ENCODE data around the gene MEN1. TPM values are rescaled to one million over a fixed set of nuclear protein-coding genes. Genes with fewer than 3 reads are reported as not detected.

Gene MEN1
- total and polyA plus RNA-seq, 9 of the 15 experiments (the other 6 are each of a cell fraction or from before 2014, with no cell fraction given) = 3.4 to 57.2 (median 19.3) TPM

- TF ChIP-seq, protein P1, sequence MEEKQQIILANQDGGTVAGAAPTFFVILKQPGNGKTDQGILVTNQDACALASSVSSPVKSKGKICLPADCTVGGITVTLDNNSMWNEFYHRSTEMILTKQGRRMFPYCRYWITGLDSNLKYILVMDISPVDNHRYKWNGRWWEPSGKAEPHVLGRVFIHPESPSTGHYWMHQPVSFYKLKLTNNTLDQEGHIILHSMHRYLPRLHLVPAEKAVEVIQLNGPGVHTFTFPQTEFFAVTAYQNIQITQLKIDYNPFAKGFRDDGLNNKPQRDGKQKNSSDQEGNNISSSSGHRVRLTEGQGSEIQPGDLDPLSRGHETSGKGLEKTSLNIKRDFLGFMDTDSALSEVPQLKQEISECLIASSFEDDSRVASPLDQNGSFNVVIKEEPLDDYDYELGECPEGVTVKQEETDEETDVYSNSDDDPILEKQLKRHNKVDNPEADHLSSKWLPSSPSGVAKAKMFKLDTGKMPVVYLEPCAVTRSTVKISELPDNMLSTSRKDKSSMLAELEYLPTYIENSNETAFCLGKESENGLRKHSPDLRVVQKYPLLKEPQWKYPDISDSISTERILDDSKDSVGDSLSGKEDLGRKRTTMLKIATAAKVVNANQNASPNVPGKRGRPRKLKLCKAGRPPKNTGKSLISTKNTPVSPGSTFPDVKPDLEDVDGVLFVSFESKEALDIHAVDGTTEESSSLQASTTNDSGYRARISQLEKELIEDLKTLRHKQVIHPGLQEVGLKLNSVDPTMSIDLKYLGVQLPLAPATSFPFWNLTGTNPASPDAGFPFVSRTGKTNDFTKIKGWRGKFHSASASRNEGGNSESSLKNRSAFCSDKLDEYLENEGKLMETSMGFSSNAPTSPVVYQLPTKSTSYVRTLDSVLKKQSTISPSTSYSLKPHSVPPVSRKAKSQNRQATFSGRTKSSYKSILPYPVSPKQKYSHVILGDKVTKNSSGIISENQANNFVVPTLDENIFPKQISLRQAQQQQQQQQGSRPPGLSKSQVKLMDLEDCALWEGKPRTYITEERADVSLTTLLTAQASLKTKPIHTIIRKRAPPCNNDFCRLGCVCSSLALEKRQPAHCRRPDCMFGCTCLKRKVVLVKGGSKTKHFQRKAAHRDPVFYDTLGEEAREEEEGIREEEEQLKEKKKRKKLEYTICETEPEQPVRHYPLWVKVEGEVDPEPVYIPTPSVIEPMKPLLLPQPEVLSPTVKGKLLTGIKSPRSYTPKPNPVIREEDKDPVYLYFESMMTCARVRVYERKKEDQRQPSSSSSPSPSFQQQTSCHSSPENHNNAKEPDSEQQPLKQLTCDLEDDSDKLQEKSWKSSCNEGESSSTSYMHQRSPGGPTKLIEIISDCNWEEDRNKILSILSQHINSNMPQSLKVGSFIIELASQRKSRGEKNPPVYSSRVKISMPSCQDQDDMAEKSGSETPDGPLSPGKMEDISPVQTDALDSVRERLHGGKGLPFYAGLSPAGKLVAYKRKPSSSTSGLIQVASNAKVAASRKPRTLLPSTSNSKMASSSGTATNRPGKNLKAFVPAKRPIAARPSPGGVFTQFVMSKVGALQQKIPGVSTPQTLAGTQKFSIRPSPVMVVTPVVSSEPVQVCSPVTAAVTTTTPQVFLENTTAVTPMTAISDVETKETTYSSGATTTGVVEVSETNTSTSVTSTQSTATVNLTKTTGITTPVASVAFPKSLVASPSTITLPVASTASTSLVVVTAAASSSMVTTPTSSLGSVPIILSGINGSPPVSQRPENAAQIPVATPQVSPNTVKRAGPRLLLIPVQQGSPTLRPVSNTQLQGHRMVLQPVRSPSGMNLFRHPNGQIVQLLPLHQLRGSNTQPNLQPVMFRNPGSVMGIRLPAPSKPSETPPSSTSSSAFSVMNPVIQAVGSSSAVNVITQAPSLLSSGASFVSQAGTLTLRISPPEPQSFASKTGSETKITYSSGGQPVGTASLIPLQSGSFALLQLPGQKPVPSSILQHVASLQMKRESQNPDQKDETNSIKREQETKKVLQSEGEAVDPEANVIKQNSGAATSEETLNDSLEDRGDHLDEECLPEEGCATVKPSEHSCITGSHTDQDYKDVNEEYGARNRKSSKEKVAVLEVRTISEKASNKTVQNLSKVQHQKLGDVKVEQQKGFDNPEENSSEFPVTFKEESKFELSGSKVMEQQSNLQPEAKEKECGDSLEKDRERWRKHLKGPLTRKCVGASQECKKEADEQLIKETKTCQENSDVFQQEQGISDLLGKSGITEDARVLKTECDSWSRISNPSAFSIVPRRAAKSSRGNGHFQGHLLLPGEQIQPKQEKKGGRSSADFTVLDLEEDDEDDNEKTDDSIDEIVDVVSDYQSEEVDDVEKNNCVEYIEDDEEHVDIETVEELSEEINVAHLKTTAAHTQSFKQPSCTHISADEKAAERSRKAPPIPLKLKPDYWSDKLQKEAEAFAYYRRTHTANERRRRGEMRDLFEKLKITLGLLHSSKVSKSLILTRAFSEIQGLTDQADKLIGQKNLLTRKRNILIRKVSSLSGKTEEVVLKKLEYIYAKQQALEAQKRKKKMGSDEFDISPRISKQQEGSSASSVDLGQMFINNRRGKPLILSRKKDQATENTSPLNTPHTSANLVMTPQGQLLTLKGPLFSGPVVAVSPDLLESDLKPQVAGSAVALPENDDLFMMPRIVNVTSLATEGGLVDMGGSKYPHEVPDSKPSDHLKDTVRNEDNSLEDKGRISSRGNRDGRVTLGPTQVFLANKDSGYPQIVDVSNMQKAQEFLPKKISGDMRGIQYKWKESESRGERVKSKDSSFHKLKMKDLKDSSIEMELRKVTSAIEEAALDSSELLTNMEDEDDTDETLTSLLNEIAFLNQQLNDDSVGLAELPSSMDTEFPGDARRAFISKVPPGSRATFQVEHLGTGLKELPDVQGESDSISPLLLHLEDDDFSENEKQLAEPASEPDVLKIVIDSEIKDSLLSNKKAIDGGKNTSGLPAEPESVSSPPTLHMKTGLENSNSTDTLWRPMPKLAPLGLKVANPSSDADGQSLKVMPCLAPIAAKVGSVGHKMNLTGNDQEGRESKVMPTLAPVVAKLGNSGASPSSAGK (IDR thresholded peaks at IDR 0.05) = peak; percentile 60
- 0 out of 4 replicates have a peak, but pooled peaks of 1 of the 2 experiments have one; percentile 28 for TF ChIP-seq KDM1A (IDR thresholded peaks at IDR 0.05)
- TF ChIP-seq, protein P2, sequence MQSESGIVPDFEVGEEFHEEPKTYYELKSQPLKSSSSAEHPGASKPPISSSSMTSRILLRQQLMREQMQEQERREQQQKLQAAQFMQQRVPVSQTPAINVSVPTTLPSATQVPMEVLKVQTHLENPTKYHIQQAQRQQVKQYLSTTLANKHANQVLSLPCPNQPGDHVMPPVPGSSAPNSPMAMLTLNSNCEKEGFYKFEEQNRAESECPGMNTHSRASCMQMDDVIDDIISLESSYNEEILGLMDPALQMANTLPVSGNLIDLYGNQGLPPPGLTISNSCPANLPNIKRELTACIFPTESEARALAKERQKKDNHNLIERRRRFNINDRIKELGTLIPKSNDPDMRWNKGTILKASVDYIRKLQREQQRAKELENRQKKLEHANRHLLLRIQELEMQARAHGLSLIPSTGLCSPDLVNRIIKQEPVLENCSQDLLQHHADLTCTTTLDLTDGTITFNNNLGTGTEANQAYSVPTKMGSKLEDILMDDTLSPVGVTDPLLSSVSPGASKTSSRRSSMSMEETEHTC (IDR thresholded peaks at IDR 0.05) = no peak
- TF ChIP-seq MEF2D (tag; conservative IDR thresholded peaks at IDR 0.05; ENCODE audit: low read depth) = no peak
- TF ChIP-seq, protein P3, sequence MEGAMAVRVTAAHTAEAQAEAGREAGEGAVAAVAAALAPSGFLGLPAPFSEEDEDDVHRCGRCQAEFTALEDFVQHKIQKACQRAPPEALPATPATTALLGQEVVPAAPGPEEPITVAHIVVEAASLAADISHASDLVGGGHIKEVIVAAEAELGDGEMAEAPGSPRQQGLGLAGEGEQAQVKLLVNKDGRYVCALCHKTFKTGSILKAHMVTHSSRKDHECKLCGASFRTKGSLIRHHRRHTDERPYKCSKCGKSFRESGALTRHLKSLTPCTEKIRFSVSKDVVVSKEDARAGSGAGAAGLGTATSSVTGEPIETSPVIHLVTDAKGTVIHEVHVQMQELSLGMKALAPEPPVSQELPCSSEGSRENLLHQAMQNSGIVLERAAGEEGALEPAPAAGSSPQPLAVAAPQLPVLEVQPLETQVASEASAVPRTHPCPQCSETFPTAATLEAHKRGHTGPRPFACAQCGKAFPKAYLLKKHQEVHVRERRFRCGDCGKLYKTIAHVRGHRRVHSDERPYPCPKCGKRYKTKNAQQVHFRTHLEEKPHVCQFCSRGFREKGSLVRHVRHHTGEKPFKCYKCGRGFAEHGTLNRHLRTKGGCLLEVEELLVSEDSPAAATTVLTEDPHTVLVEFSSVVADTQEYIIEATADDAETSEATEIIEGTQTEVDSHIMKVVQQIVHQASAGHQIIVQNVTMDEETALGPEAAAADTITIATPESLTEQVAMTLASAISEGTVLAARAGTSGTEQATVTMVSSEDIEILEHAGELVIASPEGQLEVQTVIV (CRISPR knock-in tag; IDR thresholded peaks at IDR 0.05; ENCODE audit: borderline replicate concordance) = no peak
- no peak for TF ChIP-seq ZBTB26 (CRISPR knock-in tag; IDR thresholded peaks at IDR 0.05)
- peak; percentile 24; the same call in 1 of the 2 replicates for TF ChIP-seq EP400 (IDR thresholded peaks at IDR 0.05)
- no peak for TF ChIP-seq MAFK (IDR thresholded peaks at IDR 0.05; ENCODE audit: low read length)
- TF ChIP-seq, protein P4, sequence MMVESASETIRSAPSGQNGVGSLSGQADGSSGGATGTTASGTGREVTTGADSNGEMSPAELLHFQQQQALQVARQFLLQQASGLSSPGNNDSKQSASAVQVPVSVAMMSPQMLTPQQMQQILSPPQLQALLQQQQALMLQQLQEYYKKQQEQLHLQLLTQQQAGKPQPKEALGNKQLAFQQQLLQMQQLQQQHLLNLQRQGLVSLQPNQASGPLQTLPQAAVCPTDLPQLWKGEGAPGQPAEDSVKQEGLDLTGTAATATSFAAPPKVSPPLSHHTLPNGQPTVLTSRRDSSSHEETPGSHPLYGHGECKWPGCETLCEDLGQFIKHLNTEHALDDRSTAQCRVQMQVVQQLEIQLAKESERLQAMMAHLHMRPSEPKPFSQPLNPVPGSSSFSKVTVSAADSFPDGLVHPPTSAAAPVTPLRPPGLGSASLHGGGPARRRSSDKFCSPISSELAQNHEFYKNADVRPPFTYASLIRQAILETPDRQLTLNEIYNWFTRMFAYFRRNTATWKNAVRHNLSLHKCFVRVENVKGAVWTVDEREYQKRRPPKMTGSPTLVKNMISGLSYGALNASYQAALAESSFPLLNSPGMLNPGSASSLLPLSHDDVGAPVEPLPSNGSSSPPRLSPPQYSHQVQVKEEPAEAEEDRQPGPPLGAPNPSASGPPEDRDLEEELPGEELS (CRISPR knock-in tag; IDR thresholded peaks at IDR 0.05; ENCODE audit: borderline replicate concordance) = no peak
These were observed 531 bp upstream of the MEN1 start (continued) for GRCh38 chr11:64810891-64811272.
